NK-92 (cell line): ENCODE results near the gene NBEAL2.

ENCODE experiments used
- DNase-seq: peaks from one replicate; lab custom pipeline; 2025; ENCODE audit not compliant: unreplicated experiment; lab: John Stamatoyannopoulos, UW

NBEAL2 gene

DNA sequence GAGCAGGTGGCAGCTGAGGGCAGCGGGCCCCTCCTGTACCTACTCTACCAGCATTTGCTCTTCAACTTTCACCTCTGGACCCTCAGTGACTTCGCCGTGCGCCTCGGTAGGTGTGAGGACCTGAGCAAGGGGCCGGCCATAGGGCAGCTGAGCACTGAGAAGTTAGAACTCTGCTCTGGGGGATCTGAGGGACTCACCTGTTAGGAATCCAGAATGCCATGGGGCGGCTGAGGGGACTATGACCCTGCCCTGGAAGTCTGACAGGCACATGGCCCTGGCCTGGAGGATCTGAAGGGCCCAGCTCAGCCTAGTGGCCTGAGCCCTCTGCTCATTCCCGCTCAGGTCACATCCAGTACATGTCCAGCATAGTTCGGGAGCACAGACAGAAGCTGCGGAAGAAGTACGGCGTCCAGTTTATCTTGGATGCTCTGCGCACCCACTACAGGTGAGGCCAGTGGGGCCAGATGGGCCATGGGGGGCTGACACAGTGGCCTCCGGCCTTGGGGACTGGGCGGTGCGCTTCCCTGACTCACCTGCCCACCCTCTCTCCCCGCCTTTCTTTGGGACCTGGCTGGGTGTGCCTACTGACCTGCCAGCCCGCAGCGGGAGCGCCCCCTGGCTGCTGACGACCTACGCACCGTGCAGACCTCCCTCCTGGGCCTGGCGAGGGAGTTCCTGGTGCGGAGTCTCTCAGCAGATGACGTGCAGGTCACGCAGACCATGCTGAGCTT is 18.8 kb downstream of the NBEAL2 start:
- DNase-seq = no peak

DNA sequence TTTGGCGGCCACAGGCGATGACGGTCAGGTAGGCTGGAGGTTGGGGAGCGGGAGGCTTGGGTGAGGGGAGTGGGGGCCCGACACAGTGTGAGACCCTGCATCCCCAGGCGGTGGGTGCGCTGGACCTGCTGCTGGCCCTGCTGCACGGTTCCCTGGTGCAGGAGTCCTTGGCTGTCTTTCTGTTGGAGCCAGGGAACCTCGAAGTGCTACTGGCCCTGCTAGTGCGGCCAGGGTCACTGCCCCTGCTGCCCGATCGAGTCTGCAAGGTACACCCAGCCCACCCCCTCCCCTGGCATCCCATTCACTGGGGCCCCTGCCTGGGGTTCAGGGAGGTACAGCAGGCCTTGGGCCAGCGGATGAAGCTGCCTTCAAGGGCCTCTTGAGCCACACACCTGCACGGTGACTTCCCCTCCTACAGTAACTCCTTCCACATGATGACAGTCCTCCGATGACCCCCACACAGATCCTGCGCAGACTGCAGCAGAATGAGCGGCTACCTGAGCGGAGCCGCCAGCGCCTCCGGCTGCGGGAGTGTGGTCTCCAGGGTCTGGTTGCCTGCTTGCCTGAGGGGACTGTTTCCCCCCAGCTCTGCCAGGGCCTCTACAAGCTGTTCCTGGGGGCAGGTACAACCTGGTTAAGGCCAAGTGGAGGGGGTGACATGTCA is 19.5 kb downstream of the NBEAL2 start:
- DNase-seq = no peak

DNA sequence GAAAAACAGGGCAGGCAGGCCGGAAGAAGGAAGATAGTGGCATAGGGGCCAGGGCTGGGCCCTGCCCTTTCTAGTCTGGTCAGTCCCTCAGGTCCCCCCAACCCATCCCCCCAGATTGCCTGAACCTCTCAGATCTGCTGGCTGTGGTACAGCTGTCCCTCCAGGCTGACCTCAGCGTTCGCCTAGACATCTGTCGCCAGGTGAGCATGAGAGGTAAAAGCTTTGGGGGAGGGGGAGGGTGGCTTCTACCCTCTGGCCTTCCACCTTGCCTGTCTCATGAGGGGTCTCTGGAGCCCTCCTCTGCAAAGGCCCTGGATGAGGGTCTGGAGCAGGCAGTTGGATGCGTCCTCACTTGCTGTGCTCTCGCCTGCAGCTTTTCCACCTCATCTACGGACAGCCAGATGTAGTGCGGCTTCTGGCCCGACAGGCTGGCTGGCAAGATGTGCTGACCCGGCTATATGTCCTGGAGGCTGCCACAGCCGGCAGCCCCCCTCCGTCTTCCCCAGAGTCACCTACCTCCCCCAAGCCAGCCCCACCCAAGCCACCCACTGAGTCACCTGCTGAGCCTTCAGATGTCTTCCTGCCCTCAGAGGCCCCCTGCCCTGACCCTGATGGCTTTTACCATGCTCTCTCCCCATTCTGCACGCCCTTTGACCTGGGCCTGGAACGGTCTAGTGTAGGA is 20.2 kb downstream of the NBEAL2 start:
- no peak for DNase-seq

DNA sequence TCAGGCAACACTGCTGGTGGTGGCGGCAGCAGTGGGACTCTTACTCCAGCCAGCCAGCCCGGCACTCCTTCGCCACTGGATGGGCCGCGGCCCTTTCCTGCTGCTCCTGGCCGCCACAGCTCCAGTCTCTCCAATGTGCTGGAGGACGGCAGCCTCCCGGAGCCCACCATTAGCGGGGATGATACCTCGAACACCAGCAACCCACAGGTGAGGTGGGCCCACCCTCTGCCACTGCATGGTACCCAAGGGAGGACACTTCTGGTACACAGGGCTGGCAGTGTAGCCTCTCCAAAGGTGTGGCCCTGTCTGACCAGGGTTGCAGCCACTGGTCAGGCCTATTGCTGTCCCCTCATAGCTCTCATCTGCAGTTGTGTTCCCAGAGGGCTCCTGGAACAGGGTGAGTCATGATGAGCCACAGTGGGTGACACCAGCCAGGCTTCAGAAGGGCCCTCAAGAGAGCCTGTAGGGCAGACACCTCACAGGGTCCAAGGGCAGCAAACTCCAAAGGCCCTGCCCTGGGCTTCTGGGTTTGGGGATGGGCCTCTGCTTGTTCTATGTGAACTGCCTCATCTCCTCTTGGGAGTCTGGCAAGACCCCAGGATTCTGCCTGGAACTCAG is 20.8 kb downstream of the NBEAL2 start:
- no peak for DNase-seq

DNA sequence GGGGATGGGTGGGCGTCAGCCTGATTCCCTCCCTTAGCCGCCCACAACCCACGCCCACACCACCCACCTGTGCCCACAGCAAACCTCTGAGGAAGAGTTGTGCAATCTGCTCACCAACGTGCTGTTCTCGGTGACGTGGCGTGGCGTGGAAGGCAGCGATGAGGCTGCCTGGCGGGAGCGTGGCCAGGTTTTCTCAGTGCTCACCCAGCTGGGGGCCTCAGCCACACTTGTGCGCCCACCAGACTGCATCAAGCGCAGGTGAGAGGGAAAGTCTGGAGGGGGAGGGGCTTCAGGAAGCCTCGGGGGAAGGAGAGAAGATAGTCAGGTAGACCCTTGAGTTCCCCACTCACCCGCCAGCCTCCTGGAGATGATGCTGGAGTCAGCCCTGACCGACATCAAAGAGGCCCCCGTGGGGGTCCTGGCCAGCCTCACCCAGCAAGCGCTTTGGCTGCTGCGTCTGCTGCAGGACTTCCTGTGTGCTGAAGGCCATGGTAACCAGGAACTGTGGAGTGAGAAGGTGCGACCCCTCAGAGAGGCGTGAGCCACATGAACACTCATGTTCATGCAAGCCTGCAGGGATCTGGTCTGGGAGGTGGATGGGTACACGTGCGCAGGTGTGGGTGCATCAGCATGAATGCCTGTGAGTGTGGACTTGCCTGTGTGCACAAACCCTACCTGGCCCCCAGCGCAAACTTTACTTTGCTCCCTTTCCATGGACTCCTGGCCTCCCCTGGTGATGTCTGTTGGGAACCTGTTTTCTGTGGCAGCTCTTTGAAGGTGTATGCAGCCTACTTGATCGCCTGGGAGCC is 21.7 kb downstream of the NBEAL2 start:
- DNase-seq = no peak

DNA sequence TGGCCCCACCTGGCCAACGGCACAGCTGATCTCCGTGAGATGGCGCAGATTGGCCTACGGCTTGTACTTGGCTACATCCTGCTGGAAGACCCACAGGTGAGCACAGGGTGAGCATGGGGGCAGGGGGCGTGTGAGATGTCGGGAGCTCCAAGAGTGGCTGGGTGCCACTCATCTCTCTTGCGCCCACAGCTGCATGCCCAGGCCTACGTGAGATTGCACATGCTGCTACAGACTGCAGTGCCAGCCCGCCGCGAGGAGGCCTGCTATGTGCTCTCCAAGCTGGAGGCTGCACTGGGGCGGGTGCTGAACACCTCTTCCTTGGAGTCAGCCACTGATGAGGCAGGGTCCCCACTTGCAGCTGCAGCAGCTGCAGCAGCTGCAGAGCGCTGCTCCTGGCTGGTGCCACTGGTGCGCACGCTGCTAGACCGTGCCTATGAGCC is 22.3 kb downstream of the NBEAL2 start:
- no peak for DNase-seq

DNA sequence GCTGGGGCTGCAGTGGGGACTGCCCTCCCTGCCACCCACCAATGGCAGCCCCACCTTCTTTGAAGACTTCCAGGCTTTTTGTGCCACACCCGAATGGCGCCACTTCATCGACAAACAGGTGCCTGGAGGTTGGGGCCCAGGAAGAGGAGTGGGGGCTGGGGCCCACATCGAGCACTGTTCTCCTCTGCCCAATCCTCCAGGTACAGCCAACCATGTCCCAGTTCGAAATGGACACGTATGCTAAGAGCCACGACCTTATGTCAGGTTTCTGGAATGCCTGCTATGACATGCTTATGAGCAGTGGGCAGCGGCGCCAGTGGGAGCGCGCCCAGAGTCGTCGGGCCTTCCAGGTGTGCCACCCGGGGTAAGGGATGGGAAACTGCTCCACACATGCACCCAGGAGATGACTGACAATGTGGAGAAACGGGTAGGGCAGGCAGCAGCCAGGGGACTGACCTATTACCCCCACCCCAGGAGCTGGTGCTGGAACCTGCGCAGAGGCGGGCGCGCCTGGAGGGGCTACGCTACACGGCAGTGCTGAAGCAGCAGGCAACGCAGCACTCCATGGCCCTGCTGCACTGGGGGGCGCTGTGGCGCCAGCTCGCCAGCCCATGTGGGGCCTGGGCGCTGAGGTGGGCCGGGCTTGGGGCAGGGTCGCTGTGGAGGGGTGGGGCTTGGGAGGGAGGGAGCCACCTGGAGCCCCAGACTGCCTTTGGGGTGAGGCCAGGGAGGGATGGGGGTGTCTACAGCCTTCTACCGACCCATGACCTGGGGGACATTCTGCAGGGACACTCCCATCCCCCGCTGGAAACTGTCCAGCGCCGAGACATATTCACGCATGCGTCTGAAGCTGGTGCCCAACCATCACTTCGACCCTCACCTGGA is 22.9 kb downstream of the NBEAL2 start:
- no peak for DNase-seq

DNA sequence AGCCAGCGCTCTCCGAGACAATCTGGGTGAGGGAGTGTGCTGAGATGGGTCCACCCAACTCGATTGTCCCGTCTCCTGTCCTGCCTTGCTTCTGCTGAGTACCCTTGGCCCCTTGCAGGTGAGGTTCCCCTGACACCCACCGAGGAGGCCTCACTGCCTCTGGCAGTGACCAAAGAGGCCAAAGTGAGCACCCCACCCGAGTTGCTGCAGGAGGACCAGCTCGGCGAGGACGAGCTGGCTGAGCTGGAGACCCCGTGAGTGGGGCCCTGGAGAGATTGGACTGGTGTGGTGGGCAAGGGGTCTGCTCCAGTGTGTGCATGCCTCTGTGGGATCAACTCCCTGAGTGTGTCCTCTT is 23.6 kb downstream of the NBEAL2 start:
- no peak for DNase-seq

DNA sequence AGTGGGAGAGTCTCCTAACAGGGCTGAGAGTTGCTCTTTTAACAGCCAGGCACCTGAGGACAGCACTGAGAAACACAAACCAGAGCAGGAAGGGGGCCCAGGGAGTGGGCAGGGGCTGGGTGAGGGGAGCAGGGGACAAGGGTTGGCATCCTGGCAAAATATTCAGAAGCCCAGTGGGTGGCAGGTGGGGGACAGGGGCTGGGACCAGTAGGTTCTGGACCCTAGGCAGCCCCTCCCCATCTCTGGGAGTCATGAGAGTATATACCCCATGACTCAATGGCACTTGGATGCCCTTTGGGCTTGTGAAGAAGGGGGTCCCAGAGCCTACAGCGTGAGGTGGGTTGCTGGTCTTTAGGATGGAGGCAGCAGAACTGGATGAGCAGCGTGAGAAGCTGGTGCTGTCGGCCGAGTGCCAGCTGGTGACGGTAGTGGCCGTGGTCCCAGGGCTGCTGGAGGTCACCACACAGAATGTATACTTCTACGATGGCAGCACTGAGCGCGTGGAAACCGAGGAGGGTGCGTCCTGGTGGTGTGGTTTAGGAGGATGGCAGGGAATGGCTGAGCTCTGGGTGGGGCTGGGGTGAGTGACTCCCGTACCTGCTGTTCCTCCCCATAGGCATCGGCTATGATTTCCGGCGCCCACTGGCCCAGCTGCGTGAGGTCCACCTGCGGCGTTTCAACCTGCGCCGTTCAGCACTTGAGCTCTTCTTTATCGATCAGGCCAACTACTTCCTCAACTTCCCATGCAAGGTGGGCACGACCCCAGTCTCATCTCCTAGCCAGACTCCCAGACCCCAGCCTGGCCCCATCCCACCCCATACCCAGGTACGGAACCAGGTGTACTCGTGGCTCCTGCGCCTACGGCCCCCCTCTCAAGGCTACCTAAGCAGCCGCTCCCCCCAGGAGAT is 24.2 kb downstream of the NBEAL2 start:
- DNase-seq = no peak

DNA sequence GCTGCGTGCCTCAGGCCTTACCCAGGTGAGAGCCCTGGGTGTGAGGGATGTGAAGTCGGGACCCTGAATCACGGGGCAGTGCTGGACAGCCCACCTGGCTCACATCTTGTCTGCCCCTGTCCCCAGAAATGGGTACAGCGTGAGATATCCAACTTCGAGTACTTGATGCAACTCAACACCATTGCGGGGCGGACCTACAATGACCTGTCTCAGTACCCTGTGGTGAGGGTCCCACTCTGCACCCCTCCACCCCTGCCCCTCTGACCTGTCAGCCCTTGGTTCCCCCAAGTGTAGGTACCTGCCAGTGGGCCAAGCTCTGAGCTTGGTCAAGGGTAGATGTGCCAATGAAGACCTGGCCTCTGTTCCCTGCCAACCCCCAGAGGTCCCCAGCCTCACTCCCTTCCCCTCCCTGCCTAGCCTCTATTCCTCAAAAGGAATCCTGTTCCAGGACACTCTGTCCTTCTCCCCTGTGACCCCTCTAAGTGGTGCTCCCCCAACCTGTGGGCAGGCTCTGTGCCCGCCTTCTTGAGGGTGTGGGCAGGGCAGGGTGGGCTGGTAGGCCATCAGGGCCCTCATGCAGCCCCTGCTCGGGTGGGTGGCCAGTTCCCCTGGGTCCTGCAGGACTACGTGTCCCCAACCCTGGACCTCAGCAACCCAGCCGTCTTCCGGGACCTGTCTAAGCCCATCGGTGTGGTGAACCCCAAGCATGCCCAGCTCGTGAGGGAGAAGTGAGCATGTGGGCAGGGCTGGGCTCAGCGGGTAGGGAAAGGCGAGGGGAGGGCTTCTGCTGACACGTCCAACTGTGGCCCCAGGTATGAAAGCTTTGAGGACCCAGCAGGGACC is 25.1 kb downstream of the NBEAL2 start:
- DNase-seq = no peak

DNA sequence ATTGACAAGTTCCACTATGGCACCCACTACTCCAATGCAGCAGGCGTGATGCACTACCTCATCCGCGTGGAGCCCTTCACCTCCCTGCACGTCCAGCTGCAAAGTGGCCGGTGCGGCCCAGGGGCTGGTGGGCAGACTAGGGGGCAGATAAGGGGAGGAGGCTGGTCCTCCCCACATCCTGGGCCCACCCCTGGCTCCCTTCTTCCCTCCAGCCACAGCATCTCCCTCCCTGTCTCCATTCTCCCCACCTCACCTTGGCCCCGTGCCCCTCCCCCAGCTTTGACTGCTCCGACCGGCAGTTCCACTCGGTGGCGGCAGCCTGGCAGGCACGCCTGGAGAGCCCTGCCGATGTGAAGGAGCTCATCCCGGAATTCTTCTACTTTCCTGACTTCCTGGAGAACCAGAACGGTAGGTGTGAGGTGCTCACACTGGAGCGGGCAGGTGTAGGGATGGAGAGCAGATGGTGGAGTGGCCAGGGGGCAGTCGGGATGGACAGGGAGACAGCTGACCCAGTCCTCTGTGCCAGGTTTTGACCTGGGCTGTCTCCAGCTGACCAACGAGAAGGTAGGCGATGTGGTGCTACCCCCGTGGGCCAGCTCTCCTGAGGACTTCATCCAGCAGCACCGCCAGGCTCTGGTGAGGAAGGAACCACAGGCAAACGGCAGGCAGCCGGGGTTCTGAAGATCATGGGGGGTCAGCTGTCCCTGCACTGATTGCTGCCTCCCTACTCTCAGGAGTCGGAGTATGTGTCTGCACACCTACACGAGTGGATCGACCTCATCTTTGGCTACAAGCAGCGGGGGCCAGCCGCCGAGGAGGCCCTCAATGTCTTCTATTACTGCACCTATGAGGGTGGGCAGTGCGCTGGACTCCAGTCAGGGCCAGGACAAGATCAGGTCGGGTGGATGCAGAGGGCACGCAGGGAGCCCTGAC is 26.0 kb downstream of the NBEAL2 start:
- no peak for DNase-seq

DNA sequence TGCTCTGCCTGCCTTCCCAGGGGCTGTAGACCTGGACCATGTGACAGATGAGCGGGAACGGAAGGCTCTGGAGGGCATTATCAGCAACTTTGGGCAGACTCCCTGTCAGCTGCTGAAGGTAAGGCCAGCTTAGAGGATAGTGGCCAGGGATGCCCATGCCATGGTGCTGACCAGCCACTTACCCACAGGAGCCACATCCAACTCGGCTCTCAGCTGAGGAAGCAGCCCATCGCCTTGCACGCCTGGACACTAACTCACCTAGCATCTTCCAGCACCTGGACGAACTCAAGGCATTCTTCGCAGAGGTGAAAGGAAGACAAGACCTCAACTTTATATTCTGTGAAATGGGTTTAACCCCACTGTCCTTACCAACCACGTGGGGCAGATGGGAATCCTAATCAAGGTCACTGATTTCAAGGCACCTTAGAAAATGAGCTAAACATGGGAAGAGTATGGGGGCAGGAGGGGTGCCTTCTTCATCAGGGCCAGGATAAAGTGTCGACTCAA is 26.7 kb downstream of the NBEAL2 start:
- DNase-seq = no peak

DNA sequence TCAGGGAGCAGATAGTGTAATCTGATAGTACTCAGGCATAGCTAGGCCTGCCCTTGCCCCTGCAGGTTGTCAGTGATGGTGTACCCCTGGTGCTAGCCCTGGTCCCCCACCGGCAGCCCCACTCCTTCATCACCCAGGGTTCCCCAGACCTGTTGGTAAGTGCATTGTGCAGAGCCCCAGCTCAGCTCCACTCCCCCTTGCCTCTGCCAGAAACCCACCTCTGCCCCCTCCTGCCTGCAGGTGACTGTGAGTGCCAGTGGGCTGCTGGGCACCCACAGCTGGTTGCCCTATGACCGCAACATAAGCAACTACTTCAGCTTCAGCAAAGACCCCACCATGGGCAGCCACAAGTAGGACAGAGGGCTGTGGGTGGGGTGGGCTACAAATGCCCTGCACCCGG is 27.5 kb downstream of the NBEAL2 start:
- DNase-seq = no peak

DNA sequence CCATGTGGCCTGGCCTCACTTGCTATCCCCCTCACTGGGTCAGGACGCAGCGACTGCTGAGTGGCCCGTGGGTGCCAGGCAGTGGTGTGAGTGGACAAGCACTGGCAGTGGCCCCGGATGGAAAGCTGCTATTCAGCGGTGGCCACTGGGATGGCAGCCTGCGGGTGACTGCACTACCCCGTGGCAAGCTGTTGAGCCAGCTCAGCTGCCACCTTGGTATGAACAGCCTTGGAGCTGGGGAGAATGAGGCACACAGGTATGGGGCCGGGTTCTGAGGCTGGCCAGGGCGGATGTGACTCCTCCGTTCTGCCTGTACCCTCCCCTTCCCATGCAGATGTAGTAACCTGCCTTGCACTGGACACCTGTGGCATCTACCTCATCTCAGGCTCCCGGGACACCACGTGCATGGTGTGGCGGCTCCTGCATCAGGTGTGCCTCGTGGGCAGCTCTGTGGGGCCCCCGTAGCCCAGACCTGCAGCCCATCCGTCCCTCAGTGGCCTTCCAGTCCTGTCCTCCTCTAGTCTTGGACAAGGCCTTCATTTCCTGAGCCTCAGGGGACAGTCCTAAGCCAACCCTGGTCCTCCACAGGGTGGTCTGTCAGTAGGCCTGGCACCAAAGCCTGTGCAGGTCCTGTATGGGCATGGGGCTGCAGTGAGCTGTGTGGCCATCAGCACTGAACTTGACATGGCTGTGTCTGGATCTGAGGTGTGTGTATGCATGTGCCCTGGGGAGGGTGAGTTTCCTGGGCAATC is 28.2 kb downstream of the NBEAL2 start:
- no peak for DNase-seq

DNA sequence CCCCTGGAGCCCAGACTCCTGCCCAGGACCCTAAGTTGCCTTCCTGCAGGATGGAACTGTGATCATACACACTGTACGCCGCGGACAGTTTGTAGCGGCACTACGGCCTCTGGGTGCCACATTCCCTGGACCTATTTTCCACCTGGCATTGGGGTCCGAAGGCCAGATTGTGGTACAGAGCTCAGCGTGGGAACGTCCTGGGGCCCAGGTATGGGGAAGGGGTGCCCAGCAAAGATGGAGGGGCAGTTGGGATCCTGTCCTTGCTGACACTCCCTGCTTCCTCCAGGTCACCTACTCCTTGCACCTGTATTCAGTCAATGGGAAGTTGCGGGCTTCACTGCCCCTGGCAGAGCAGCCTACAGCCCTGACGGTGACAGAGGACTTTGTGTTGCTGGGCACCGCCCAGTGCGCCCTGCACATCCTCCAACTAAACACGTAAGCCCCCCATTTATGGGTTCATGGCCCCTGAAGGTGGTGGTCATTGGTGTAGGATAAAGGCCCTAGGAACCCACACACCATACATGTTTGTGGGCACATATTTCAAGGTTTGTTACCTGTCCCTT is 28.8 kb downstream of the NBEAL2 start:
- no peak for DNase-seq

DNA sequence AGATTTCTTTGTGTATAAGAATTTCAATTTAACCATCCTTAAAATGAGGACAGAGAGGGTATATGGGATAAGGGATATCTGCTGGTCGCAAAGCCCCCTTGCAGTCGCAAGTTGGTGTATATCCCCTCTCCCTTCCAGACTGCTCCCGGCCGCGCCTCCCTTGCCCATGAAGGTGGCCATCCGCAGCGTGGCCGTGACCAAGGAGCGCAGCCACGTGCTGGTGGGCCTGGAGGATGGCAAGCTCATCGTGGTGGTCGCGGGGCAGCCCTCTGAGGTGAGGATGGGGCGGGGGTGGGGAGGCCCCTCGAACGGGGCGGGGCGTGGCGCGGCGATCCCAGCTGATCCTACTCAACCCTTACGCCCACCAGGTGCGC is 29.4 kb downstream of the NBEAL2 start:
- DNase-seq = no peak
